Airway epithelial cell (primary cell): Measurements from ENCODE around the gene SERINC4. TPM values are rescaled to one million over a fixed set of nuclear protein-coding genes. Genes with fewer than 3 reads are reported as not detected.

Experiments used
- total RNA-seq: library from RNA; depleted of rRNA; stranded (reverse); fragments of >200 nt; gene quantifications from 2 replicates; pipeline ENCODE4 v1.2.3, GENCODE V29; 2015

Gene SERINC4
- 0.19 TPM in 1 of 2 replicates, not detected in the other for total RNA-seq

DNA sequence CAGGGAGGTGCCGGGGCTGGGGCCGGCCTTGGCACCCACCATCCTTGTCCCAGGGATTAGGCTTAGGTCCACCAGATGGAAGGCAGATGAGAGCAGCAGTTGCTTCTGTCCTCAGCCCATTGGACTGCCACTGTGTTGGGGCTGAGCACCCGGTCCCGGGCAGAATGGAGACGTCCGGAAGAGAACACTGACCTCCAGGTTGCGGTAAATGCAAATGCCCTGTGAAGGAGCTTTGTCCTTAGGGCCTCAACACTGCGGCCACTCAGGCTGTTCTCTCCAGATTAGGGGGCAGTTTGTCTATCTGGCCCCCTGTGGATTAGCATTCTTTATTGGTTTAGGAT is at the start of gene SERINC4:
SERINC4 (minus strand) TSS at position 276 of the 341 bp plus-strand sequence; CDS start at position 42, 234 bp downstream.

DNA sequence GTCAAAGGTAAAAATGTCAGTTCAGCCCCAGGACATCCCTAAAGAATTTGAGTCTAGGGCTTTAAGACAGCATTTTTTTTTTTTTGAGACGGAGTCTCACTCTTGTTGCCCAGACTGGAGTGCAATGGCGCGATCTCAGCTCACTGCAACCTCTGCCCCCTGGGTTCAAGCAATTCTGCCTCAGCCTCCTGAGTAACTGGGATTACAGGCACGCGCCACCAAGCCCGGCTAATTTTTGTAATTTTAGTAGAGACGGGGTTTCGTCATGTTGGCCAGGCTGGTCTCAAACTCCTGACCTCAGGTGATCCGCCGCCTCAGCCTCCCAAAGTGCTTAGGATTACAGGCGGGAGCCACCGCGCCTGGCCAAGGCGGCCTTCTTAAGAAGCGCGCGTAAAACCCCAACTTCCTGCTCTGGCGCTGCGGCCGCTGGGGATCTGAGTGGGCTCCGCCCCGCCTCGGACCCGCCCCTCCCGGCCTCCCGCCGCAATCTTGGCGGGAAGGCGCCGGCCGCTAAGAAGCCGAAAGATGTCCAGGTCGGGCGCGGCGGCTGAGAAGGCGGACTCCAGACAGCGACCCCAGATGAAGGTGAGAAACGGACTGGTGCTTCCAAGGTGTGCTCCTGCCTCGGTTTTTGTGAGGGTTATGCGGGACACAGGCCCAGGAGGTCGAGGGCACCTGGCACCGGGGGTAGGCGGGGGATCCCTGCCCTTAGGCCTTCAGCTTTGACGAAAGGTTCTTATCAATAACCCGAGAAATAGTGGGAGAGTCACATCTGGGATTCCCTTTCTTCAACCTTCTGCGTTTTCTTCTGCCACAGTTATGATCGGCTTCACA is 26.7 kb upstream of the SERINC4 start, which contains the start of gene WDR76:
WDR76 (plus strand) TSS at position 495 of the 834 bp plus-strand sequence; CDS start at position 526, 31 bp downstream.

DNA sequence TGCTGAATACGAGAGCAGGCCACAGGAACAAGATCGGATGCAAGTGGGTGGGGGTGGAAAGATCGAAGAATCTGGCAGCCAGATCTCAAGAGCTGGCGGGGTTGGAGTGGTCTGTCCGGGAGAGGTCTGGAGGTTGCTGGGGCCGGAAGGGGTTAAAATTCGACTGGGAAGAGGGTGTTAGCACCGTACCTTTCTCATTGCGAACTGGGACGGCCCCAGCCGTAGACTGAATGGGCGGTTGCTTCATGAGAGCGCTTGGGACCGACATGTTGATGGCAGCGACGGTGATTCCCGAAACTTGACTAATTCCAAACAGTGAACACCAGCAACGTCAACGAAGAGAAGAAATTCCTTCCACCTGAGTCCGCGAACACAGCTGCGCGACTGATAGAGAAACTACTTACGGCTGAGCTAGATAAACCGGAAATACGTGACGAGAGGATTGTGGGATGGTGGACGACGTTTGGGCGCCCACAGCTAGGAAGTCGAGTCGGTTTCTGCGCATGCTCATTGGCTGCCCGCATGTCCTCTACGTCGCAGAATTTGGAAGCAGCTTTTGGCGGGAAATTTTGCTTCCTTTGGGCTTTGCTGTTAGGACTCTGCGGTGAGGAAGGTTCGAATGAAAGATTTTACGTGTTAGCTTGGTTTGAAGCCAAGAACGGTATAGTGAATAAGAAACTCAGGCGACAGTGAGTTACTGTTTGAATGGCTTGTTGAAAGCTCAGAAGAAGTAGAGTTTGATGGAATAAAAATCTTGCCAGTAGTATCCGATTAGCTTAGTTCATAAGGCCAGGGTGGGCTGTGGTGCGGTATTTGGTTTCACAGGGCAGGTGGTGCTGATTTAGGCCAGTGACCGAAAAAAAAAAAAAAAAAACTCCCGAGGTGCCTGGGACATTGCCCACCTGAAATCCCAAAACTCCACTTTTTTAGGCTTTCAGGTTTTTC is 24.6 kb upstream of the SERINC4 start, which contains the start of gene MFAP1:
MFAP1 (minus strand) TSS at position 389 of the 945 bp plus-strand sequence; CDS start at position 268, 121 bp downstream.

DNA sequence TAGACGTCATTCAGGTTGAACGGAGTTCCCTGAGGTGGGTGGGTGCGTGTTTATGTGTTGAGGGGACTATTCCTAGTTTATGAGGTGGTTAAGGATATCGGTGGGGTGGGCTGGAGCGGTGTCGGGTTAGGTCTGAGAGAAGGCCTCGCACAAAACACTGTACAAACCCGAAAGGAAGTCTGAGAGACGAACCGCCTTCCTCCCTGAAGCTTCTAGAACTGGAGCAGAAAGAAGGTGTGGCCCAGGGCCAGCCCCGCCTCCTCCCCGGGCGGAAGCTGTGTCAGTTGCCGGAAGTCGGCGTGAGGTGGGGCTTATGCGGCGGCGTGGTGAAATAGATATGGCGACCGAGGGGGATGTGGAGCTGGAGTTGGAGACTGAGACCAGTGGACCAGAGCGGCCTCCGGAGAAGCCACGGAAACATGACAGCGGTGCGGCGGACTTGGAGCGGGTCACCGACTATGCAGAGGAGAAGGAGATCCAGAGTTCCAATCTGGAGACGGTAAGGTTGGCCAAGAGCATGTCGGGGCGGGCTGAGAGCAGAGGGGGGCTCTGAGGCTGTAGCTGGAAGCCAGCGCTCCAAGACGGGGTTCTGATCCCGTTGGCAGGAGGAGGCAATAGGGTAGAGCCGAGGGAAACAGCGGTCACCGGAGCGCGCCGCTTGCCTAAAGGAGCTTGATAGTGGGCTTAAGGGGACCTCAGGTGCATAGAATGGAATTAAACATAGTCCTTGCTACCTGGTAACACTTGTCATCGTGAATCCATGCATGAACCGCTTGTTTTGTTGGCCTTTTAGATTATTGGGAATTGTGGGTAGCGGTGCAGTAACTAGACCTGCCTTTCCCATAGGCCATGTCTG is 494 bp upstream of the SERINC4 start, which contains the start of gene HYPK:
HYPK (plus strand) TSS at position 314 of the 856 bp plus-strand sequence; CDS start at position 338, 24 bp downstream.

DNA sequence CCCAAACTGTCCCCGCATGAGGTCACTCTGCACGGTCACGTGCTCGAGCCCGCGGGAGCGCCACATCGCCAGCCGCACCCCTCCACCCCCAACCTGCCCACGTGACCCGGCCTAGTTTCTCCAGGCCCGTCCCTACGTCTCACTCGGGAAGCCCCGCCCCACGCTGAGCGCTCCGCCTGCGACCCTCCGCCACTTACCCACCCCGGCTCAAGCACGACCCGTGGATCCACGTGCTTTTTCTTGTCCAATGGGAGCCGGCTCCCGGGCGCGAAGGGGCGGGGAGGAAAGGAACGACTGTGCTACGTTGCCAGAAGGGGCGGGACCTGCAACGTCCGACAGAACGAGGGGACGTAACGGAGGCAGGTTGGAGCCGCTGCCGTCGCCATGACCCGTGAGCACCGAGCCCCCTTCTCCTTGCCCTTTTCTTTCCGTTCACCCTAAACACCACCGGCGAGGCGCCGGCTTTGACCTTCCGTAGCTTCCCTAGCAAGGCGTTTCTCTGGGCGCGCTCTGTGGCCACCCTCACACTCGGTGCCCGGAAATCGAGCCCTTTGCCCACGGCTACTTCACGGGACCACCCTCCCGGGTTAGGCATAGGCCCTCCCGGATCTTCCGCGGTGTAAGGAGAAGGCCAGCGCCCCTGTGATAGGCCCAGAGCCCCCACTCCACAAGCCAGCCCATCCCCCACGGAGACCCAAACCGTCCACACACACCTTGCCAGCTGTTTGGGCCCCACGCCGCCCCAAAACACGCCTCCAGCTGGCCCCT is 7.8 kb downstream of the SERINC4 start, which contains the start of gene SERF2:
SERF2 (plus strand) TSS at position 328 of the 768 bp plus-strand sequence; CDS start at position 385, 57 bp downstream.

DNA sequence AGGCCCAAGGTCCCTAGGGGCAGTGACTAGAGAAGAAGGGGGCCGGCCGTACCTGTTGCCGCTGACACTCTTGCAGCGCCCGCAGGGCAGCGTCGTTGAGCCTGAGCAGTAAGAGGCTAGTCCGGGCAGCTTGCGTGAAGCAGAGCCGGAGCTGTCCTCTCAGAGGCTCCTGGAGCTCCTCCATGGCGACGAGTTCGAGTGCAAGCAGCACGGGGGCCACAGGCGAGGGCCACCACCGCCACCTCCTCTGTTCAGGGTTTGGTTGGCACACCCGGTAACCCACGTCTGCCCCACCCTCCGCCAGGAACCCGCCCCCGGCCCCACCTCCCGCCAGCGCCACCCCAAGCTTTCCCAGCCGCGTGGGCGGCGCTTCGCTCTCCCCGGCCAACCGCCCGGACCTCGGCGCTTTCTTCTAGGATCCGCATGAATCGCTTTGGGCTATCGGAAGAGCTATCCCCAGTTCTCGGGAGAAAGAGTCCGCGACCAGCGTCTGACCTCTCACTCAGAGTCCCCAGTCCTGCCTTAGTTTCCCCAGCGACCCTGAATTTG is 23.2 kb downstream of the SERINC4 start, which contains the start of gene ELL3:
ELL3 (minus strand) TSS at position 249 of the 549 bp plus-strand sequence; CDS start at position 184, 65 bp downstream.

DNA sequence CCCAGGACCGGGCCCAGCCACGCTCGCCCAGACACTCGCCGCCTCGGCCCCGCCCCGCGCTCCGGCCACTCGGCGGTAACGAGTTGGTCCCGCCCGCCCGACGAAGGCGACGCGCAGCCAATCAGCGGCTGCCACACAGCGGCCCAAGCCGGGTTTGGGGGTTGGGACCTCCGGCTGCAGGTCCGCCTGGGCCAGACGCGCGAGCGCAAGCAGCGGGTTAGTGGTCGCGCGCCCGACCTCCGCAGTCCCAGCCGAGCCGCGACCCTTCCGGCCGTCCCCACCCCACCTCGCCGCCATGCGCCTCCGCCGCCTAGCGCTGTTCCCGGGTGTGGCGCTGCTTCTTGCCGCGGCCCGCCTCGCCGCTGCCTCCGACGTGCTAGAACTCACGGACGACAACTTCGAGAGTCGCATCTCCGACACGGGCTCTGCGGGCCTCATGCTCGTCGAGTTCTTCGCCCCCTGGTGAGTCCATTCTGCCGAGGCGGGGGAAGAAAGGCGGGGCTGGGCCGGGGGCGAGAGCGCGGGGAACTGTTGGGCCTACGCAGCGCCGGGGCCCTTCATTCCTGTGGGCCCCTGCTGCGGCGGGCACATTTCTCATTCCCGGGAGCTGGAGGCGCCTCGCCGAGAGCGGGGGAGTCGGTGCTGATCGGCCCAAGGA is 53.6 kb downstream of the SERINC4 start, which contains the start of gene PDIA3:
PDIA3 (plus strand) TSS at position 194 of the 658 bp plus-strand sequence; CDS start at position 296, 102 bp downstream.

Other genes with a start within 250 kb of the SERINC4 start
- 27.6 and 50.0 TPM in 2 replicates for gene PPIP5K1, start 210.0 kb downstream of the SERINC4 start, total RNA-seq
- 86.0 and 112 TPM in 2 replicates for gene CKMT1B, start 206.2 kb downstream of the SERINC4 start, total RNA-seq
- gene STRC, start 181.4 kb downstream of the SERINC4 start, total RNA-seq, result 0.14 TPM in 1 of 2 replicates, not detected in the other
- gene CATSPER2, start 151.4 kb downstream of the SERINC4 start, total RNA-seq, result 1.4 and 2.6 TPM in 2 replicates
- 195 and 240 TPM in 2 replicates for gene CKMT1A, start 106.4 kb downstream of the SERINC4 start, total RNA-seq
- gene PDIA3, start 53.8 kb downstream of the SERINC4 start, total RNA-seq, result 211 and 213 TPM in 2 replicates
- gene ELL3, start 23.3 kb downstream of the SERINC4 start, total RNA-seq, result 17.1 and 29.5 TPM in 2 replicates
- gene SERF2, start 7.9 kb downstream of the SERINC4 start, total RNA-seq, result 907 and 1,323 TPM in 2 replicates
- 11.3 and 20.7 TPM in 2 replicates for gene HYPK, start 379 bp upstream of the SERINC4 start, total RNA-seq
- gene MFAP1, start 24.5 kb upstream of the SERINC4 start, total RNA-seq, result 18.4 and 24.4 TPM in 2 replicates
- 11.4 and 15.5 TPM in 2 replicates for gene WDR76, start 26.8 kb upstream of the SERINC4 start, total RNA-seq